Measurements from ENCODE around the gene LPXN.

Gene LPXN

DNA sequence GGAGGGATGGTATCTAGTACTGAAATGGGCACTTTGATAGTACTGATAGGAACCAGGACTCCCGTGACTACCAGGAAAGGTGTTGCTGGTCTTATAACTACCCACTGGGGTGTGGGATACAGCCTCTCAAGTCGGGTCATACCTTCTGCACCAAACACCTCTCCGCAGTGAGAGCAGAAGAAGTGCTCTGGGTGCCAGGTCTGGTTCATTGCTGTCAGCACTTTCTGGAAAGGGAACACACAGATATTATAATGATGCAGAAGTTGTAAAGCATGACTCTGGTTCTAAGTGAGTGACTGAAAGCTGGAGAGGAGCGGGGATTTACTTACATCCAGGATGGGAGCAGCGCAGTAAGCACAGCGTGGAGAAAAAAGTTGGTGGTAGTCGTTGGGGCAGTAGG is 26.0 kb downstream of the LPXN start:
- TF ChIP-seq, protein P1, sequence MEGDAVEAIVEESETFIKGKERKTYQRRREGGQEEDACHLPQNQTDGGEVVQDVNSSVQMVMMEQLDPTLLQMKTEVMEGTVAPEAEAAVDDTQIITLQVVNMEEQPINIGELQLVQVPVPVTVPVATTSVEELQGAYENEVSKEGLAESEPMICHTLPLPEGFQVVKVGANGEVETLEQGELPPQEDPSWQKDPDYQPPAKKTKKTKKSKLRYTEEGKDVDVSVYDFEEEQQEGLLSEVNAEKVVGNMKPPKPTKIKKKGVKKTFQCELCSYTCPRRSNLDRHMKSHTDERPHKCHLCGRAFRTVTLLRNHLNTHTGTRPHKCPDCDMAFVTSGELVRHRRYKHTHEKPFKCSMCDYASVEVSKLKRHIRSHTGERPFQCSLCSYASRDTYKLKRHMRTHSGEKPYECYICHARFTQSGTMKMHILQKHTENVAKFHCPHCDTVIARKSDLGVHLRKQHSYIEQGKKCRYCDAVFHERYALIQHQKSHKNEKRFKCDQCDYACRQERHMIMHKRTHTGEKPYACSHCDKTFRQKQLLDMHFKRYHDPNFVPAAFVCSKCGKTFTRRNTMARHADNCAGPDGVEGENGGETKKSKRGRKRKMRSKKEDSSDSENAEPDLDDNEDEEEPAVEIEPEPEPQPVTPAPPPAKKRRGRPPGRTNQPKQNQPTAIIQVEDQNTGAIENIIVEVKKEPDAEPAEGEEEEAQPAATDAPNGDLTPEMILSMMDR (IDR thresholded peaks at IDR 0.05; ENCODE audit: borderline replicate concordance, insufficient read depth, low read depth, low read length) = no peak
- H3K4me3 ChIP-seq (ENCODE audit: low read depth, low read length) = no peak overlapping the region

DNA sequence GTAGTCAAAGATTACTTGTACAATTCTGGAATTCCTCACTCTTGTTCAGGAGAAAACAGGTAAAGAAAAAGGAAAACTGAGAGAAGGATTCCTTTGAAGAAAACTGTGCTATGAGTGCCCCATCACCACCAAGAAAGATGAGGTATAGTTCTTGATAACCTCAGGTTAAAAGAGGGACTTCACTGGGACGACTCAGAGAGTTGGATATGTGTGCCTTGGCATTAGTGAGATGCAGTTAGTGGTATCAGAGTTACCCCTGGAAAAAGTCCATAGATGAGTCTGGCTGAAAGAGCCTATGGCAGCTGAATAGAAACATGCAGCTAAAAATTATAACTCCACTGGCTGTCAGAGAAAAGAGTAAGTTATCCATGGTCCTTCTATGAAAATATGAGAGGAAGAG is 28.8 kb downstream of the LPXN start:
- H3K4me3 ChIP-seq (ENCODE audit: low read depth, low read length) = no peak overlapping the region
- TF ChIP-seq, protein P1 (IDR thresholded peaks at IDR 0.05; ENCODE audit: borderline replicate concordance, insufficient read depth, low read depth, low read length) = no peak

DNA sequence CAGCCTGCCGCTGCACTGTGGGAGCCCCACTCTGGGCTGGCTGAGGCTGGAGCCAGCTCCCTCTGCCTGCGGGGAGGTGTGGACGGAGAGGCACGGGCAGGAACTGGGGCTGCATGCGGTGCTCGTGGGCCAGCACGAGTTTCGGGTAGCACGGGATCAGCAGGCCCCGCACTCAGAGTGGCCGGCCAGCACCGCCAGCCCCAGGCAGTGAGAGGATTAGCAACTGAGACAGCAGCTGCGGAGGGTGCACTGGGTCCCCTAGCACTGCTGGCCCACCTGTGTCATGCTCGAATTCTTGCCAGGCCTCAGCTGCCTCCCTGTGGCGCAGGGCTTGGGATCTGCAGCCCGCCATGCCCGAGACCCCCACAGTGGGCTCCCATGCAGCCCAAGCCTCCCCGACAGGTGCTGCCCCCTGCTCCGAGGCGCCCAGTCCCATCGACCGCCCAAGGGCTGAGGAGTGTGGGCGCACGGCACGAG is 43.8 kb downstream of the LPXN start:
- TF ChIP-seq, protein P1 (IDR thresholded peaks at IDR 0.05; ENCODE audit: borderline replicate concordance, insufficient read depth, low read depth, low read length) = no peak
- no peak overlapping the region for H3K4me3 ChIP-seq (ENCODE audit: low read depth, low read length)

DNA sequence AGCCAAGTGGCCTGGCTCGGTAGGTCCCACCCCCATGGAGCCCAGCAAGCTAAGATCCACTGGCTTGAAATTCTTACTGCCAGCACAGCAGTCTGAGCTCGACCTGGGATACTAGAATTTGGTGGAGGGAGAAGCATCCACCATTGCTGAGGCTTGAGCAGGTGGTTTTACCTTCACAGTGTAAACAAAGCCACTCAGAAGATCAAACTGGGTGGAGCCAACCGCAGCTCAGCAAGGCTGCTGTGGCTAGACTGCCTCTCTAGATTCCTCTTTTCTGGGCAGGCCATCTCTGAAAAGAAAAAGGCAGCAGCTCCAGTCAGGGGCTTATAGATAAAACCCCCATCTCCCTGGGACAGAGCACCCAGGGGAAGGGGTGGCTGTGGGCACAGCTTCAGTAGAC is 45.4 kb downstream of the LPXN start:
- TF ChIP-seq, protein P1 (IDR thresholded peaks at IDR 0.05; ENCODE audit: borderline replicate concordance, insufficient read depth, low read depth, low read length) = no peak
- no peak overlapping the region for H3K4me3 ChIP-seq (ENCODE audit: low read depth, low read length)

DNA sequence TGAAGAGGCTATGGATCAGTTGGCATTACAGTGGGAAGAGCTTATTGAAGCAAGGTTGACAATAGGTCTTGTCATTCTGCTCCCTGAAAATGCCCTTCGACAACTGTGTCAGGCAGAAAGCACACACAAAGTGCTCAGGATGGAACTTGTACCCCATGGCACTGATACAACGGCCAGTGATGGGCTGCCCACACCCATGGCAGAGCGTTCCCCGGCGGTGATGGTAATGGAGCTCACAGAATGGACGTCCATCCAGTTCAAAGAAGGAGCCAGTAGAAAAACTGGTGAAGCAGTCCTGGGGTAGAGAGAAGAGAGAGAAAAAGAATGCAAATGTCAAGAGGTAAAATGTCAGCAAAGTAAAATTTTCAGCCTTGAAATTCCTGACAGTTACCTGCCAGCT is 48.2 kb downstream of the LPXN start:
- TF ChIP-seq, protein P1 (IDR thresholded peaks at IDR 0.05; ENCODE audit: borderline replicate concordance, insufficient read depth, low read depth, low read length) = no peak

DNA sequence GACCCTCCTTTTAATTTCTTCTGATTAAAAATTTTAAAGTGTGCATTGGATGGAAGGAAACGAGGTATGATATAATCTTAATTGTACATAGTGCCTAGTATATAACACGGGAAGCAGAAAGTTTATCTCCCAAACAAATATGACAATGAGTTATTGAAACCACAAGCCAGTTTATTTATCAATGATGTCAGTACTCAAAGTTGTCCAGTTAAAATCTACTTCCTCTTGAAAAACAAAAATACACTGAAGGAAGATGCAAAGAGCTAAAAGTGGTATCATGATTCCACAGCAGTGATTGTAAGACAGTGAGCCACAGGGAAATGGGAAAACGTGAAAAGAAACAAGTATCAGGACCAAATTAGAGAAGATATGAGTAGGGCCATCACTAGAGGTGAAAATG is 48.9 kb downstream of the LPXN start:
- TF ChIP-seq, protein P1 (IDR thresholded peaks at IDR 0.05; ENCODE audit: borderline replicate concordance, insufficient read depth, low read depth, low read length) = no peak
- H3K4me3 ChIP-seq (ENCODE audit: low read depth, low read length) = no peak overlapping the region

More for the DNA sequence above, 48.2 kb downstream of the LPXN start:
- no peak overlapping the region for H3K4me3 ChIP-seq (ENCODE audit: low read depth, low read length)

DNA sequence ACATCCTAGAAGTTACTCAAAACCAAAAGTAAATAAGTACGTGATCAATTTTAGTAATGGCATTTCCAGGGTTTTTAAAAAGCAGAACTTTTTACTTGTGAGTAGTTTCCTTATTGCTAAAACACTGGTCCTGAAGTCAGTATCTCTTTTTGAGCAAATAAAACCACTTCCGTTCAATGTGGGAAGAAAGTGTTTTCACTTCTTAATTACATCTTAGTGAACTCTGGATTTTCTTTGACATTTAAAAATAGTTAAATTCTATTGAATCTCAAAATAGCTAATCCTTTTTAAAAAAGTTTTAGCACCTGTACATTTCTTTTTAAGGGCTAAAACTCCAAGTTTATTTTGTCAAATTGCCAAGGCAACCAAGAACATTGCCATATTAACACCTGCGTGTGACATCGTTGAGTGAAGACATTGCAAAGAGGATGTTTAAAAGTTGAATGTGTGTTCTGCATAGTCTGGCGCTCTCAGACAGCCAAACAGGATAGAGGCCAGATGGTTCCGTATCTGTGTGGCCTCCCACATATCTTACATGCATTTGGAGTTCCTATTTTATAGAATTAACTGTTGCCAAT is 50.5 kb downstream of the LPXN start:
- H3K4me3 ChIP-seq (ENCODE audit: low read depth, low read length) = no peak overlapping the region
- TF ChIP-seq, protein P1 (IDR thresholded peaks at IDR 0.05; ENCODE audit: borderline replicate concordance, insufficient read depth, low read depth, low read length) = no peak

Measured in GM12875 (cell line).